Fibroblast of lung (primary cell): ENCODE measurements around the gene WSCD2. TPM values are rescaled to one million over a fixed set of nuclear protein-coding genes. Genes with fewer than 3 reads are reported as not detected.

Experiments
- DNase-seq, 2 donors: peaks; one replicate each; pipeline versions ENCODE4 v3.0.0 to v3.0.0-alpha.2; 2010; ENCODE audit warnings: low read depth in 2 of 2
- H2AFZ ChIP-seq: 2 replicates; pipeline ENCODE4 v1.5.1; 2012; ENCODE audit warnings: low read length, control low read depth, inconsistent platforms
- H3K27ac ChIP-seq: 2 replicates; pipeline ENCODE4 v1.5.1; 2011; ENCODE audit warnings: low read length, control low read depth; ENCODE audit not compliant: insufficient read depth
- H3K27me3 ChIP-seq: 2 replicates; pipeline ENCODE4 v1.5.1; 2011; ENCODE audit warnings: mild to moderate bottlenecking, low read length; ENCODE audit not compliant: control insufficient read depth, insufficient read depth
- H3K36me3 ChIP-seq: 2 replicates; pipeline ENCODE4 v1.5.1; 2011; ENCODE audit warnings: low read length; ENCODE audit not compliant: control insufficient read depth, insufficient read depth
- H3K4me1 ChIP-seq: 2 replicates; pipeline ENCODE4 v1.5.1; 2011; ENCODE audit warnings: low read length; ENCODE audit not compliant: control insufficient read depth, insufficient read depth; ENCODE audit errors: extremely low read depth
- H3K4me2 ChIP-seq: 2 replicates; pipeline ENCODE4 v1.5.1; 2011; ENCODE audit warnings: low read length, control low read depth; ENCODE audit not compliant: insufficient read depth; ENCODE audit errors: extremely low read depth
- H3K4me3 ChIP-seq, 4 experiments: fragments of 200-600 bp in 1 of 4; sonication (generic) in 1 of 4; replicated peaks in 1 of 4; 2 replicates each; pipeline ENCODE4 v1.5.1; 2011 to 2016; ENCODE audit warnings: low read length in 4 of 4, low read depth in 3 of 4, mild to moderate bottlenecking in 3 of 4, control low read depth in 2 of 4, inconsistent platforms in 1 of 4, mixed read lengths in 1 of 4; ENCODE audit not compliant: insufficient read depth in 1 of 4; ENCODE audit errors: control extremely low read depth in 1 of 4
- H3K79me2 ChIP-seq: 2 replicates; pipeline ENCODE4 v1.5.1; 2012; ENCODE audit warnings: mild to moderate bottlenecking, low read length, inconsistent platforms; ENCODE audit not compliant: control insufficient read depth, insufficient read depth
- H3K9ac ChIP-seq: 2 replicates; pipeline ENCODE4 v1.5.1; 2011; ENCODE audit warnings: mild to moderate bottlenecking, low read length, control low read depth; ENCODE audit not compliant: insufficient read depth
- H3K9me3 ChIP-seq: 2 replicates; pipeline ENCODE4 v1.5.1; 2012; ENCODE audit warnings: low read depth, low read length; ENCODE audit not compliant: control insufficient read depth, insufficient read depth
- H4K20me1 ChIP-seq: 2 replicates; pipeline ENCODE4 v1.5.1; 2011; ENCODE audit warnings: low read length; ENCODE audit not compliant: control insufficient read depth, insufficient read depth; ENCODE audit errors: extremely low read depth
- CTCF ChIP-seq, 2 donors: IDR thresholded peaks in 1 of 2; conservative IDR thresholded peaks in 1 of 2; 1 replicate in 1 of 2; 2 replicates in 1 of 2; pipeline ENCODE4 v1.5.1; 2011 to 2012; ENCODE audit warnings: low read length in 2 of 2, control low read depth in 1 of 2, inconsistent platforms in 1 of 2, low read depth in 1 of 2, mild to moderate bottlenecking in 1 of 2
- EZH2 ChIP-seq: IDR thresholded peaks from 2 replicates; pipeline ENCODE4 v1.5.1; 2012; ENCODE audit warnings: low read length, control low read depth, mild to moderate bottlenecking; ENCODE audit errors: missing control alignments
- polyA plus RNA-seq, 2 donors: library from polyadenylated mRNA; depleted of rRNA in 1 of 2; stranded (reverse) in 1 of 2; unstranded in 1 of 2; fragments of >200 nt; gene quantifications; 2 replicates each; pipeline ENCODE4 v1.2.1, GENCODE V29; 2011 to 2012; ENCODE audit warnings: missing spikeins in 1 of 2
- total RNA-seq: library from RNA; depleted of rRNA; stranded (reverse); fragments of >200 nt; gene quantifications from 2 replicates; pipeline ENCODE4 v1.2.1, GENCODE V29; 2014

WSCD2 gene
- total and polyA plus RNA-seq, 2 donors (not counting 1 experiment from before 2014, with no cell fraction given), result not detected

GRCh38 chr12:108104657-108105056 lies 24.4 kb upstream of the WSCD2 start:
- Histone ChIP-seq H4K20me1 (no peaks in the 10 kb centered on the region), H2AFZ (no peak overlapping the region), H3K9ac (no peak overlapping the region), H3K27me3 (no peaks in the 10 kb centered on the region), H3K4me2 (no peak overlapping the region), H3K36me3 (no peaks in the 10 kb centered on the region), H3K4me3 (no peak overlapping the region), H3K4me1 (no peaks in the 10 kb centered on the region), H3K27ac (no peak overlapping the region), H3K79me2 (no peaks in the 10 kb centered on the region), H3K9me3 (no peaks in the 10 kb centered on the region)
- no peak for DNase-seq
- TF ChIP-seq CTCF (conservative IDR thresholded peaks at IDR 0.05 in 1 of 2, IDR thresholded peaks at IDR 0.05 in 1 of 2; ENCODE audit: low read depth in 1 of 2, low read length in 2 of 2), result no peak
- TF ChIP-seq EZH2, result no peak

- Histone ChIP-seq H3K79me2 (no peaks in the 10 kb centered on the region), H2AFZ (no peak overlapping the region), H3K36me3 (no peaks in the 10 kb centered on the region), H4K20me1 (no peaks in the 10 kb centered on the region), H3K27ac (no peak overlapping the region), H3K4me2 (no peak overlapping the region), H3K4me3 (no peak overlapping the region), H3K4me1 (no peaks in the 10 kb centered on the region), H3K27me3 (no peaks in the 10 kb centered on the region), H3K9ac (no peak overlapping the region), H3K9me3 (no peaks in the 10 kb centered on the region)
- TF ChIP-seq EZH2, result no peak
- TF ChIP-seq CTCF (conservative IDR thresholded peaks at IDR 0.05 in 1 of 2, IDR thresholded peaks at IDR 0.05 in 1 of 2; ENCODE audit: low read depth in 1 of 2, low read length in 2 of 2), result no peak
- DNase-seq, result no peak
Measured at GRCh38 chr12:108106599-108106998, 22.5 kb upstream of the WSCD2 start.

GRCh38 chr12:108107293-108107692 lies 21.8 kb upstream of the WSCD2 start:
- Histone ChIP-seq H3K9me3 (no peaks in the 10 kb centered on the region), H3K79me2 (no peaks in the 10 kb centered on the region), H3K27ac (no peak overlapping the region), H3K4me1 (no peaks in the 10 kb centered on the region), H3K4me2 (no peak overlapping the region), H4K20me1 (no peaks in the 10 kb centered on the region), H3K4me3 (no peak overlapping the region), H2AFZ (no peak overlapping the region), H3K9ac (no peak overlapping the region), H3K27me3 (no peaks in the 10 kb centered on the region), H3K36me3 (no peaks in the 10 kb centered on the region)
- no peak for DNase-seq
- TF ChIP-seq CTCF (conservative IDR thresholded peaks at IDR 0.05 in 1 of 2, IDR thresholded peaks at IDR 0.05 in 1 of 2; ENCODE audit: low read depth in 1 of 2, low read length in 2 of 2) (no peak), EZH2 (no peak)
